Limb (tissue), 2 donors: ENCODE measurements around the gene MAPK8IP3.

Experiments used
- DNase-seq, 2 donors: peaks; one replicate each; pipeline ENCODE4 v3.0.0-alpha.2; 2016; ENCODE audit errors: extremely low spot score in 2 of 2

Gene MAPK8IP3

DNA sequence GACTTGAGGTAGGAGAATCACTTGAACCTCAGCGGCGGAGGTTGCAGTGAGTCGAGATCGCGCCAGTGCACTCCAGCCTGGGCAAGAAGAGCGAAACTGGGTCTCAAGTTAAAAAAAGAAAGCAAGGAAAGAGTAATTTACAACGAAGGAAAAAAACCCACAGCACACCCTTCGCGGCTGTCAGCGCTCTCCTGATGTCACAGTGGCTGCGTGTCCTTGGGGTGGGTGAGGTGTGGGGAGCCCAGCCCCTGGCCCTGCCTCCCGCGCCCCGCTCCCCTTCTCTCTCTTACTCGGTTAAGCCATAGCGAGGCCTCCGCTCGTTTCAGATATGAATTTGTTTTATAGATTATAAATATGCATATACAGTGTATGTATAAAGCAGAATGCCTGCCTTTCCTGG lies 28.7 kb upstream of the MAPK8IP3 start:
- no peak for DNase-seq

DNA sequence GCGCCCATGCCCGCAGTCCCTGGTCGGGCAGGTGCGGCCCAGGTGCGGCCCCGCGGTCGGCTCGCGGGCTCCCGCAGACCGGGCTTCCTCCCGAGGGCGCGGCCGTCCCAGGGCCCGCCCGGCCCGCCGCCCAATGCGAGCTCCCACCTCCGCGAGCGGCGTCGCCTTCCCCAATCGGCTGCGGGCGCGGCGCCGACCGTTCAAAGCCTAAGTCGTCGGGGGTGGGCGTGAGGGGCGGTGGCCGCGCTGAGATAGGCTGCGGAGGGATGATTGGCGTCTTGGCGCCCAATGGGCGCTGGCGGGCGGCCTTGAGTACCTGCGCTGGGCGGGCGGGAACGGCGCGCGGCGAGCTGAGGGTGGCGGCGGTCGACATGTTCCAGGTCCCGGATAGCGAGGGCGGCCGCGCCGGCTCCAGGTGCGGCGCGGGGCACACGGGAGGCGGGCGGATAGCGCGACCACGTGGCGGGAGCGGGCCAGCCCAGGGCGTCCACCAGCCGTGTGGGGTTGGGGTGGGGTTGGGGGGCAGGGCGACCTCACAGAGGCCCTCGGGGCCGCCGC lies 28.0 kb upstream of the MAPK8IP3 start, which contains the start of gene JPT2:
TSS of gene JPT2 (plus strand) at position 338 of the 558 bp plus-strand sequence. CDS start at position 372, 34 bp downstream.
- peak; percentile 95 to 96 for DNase-seq

DNA sequence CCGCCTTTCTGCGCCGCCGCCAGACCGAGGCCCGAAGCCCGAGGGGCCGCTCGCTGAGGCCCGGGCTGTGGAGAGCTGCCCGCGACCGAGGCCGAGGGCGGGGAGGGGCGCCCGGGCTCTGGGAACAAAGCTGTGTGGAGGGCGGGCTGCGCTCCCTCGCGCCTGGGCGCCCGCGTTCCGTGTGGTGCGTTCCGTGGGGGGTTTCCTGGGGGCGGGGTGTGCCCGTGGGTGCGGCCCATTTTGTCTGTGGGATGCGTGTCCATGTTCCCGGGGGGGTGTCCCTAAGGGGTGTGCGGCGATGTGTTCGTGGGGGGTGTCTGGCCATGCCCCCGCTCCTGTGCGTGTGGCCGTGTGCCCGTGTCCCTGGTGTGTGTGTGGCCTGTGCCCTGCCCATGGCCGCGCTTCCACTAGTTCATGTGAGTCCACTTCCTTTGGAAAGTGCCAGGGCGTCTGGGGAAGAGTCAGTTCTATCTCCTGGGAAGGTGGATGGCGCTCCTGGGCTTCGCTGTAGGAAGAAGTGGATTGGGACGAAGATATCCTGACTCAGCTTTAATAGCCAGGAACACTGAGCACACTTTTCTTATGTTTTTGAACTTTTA lies 27.4 kb upstream of the MAPK8IP3 start:
- no peak for DNase-seq

DNA sequence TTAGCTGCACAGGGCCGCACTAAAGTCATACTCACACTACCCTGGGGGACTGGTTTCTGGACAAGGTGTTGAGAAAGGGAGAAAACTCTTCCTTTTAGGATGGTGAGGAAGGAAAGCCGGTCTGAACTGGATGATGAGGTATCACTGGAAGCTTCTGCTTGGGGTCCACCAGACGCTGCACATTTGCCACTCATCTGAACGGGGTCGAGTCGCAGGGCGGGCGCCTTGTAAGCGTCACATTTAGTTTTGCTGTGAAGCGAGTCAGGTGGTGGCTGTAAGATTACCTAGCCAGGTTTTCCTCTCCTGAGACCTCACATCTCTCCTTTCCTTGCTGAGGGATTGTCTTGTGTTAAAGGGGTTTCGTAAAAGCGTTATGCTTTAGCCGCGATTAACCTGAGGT lies 25.6 kb upstream of the MAPK8IP3 start:
- DNase-seq: no peak

DNA sequence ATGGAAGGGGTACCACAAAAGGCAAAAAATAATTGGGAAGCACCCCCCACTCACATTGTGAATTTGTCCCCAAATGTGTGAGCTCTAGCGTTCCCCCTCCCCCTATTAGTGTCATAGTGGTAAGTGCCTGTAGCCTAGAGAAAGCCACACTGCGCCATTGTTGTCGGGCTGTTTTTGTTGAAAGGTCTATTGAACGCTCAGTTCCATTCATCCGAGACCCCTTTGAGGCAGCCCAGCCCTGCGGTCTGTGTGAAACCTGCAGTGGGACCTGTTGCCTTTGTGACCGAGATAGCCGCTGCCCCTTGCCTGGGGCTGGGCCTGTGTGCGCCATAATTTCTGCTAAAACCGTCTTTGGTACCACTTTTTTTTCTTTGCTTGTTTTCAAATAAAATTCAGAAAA lies 25.0 kb upstream of the MAPK8IP3 start:
- DNase-seq: no peak

DNA sequence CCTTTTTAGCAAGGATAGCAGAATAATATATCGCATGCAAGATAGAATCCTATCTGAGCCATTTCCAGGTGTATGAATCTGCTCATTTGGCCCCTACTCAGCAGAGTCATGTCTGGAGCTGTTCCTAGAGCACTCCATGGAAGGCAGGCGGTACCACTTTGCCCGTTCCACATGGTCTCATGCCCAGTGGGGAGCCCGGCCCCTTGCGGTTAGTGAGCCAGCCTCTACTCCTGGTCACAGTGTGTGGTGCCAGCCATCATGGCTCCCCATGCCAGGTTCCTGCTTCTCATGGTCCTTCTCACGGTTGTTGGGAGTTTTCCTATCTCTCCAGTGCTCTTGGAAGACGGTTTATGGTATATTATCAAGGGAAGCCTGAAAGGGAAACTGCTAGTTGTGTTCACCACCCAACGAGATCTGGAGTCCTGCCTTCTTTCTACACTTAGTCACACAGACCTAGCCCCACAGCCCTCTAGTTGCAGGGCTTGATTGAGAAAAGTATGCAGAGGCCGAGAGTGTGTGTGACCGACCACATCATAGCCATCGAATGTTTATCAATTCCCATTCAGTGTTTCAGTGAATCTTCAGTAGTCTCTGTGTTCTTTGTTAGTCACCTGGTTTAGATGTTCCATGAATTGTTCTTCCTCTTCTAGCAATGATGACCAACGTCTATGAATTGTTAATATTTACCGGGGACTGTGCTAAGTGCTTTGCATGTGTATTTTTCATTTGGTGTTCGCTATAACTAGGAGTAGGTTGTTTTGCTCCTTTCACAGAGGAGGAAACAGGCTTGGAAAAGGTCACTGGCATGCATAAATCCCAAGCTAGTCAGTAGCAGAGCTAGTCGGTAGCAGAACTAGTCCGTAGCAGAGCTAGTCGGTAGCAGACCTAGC lies 18.3 kb upstream of the MAPK8IP3 start:
- DNase-seq: no peak

DNA sequence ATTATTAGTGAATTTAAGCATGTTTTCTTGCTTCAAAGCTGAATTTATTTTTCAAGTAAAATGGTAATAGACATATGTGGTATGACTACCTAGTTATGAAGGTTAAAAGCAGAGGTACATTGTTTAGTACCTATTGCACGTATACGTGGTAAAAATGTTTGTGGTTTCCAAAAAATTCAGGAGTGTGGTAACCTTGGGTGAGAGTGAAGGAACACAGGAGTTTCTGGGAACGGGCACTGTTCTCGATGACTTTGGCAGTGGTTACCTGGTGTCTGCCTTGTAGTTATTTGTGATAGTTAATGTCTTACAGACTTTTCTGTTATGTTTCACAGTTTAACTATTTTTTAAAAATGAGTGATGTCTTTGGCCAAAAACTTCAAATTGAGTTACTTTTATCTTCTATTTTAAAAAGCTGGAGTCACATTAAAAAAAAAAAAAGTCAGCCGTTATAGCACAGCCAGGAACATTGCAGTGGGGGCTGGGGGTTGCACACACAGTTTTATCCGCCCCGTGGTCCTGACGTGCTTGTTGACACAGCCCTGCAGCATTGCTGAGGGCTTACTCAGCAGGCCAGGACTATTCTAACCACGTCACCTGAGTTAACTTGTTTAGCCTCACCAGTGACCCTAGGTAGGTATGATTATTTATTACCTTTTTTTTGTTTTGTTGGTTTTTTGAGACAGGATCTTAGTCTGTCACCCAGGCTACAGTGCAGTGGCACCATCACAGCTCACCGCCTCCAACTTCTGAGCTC lies 17.0 kb upstream of the MAPK8IP3 start:
- no peak for DNase-seq

DNA sequence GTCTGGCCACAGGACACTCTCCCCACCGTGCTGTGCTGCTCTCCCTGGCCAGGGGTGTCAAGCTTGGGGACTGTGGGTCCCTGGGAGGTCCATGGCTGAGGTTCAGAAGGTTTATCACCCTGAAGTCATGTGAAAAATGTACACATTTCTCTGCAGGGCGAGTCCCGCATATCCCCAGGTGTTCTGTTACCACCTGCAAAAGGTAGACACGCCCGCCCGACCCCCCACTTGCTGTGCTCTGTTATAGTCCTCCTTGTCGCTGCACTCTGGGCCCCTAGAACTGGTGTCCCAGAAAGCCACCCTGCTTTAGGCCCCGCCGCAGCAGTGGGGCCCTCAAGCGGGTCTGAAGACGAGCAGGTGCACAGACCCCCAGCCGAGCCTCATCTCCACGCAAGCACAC lies 16.1 kb upstream of the MAPK8IP3 start:
- DNase-seq: no peak

DNA sequence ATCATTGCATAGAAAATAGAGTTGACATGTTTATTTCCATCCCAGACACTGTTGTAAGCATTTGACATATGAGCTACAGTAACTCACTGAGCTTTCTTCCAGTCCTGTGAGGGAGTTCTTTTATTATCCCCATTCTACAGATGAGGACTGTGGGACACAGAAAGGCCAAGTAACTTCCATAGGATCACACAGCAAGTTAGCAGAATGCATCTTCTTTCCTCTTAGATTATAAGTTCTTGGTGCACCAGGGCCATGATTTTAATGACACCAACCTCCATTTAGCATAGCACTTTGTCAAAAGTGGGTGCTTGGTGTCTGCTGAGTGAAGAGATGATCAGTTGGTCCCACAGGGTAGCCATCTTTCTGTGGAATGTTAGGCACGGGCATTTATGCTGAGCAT lies 15.2 kb upstream of the MAPK8IP3 start:
- DNase-seq: no peak

DNA sequence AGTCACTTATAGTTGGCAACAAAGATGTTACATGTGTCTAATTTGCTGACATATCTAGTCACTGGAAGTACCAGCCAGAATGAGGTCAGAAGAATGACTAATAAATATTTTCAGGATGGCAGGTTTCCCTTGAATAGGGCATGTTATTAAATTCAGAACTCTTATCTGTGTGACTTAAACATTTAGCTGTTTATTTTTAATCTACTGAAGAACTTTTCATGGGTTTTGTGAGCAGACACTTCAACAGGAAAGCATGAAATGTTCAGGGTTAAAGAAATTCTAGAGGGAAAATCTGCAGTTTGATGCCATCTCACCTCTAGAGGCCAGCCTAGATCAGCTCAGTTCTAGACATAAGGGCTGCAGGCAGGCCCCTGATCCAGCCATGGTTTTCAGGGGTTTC lies 14.7 kb upstream of the MAPK8IP3 start:
- DNase-seq: no peak

DNA sequence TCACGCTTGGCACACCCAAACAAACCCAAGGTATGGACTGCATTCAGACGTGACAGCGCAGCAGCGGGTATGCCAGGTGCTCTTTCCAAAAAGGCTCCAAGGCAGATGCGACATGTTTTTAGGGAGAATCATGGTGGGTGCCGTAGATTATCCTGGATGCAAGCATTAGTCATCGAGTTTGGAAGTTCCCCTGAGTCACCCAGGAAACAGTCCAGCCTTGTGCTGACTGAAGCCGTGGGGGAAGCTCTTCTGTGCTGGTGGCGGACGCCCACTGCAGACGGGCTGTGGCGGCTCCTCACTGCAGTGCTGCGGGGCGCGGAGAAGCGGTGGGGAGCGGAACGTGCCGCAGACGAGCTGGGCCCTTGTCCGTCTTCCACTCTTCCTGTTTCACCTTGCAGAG lies 14.0 kb upstream of the MAPK8IP3 start:
- no peak for DNase-seq

DNA sequence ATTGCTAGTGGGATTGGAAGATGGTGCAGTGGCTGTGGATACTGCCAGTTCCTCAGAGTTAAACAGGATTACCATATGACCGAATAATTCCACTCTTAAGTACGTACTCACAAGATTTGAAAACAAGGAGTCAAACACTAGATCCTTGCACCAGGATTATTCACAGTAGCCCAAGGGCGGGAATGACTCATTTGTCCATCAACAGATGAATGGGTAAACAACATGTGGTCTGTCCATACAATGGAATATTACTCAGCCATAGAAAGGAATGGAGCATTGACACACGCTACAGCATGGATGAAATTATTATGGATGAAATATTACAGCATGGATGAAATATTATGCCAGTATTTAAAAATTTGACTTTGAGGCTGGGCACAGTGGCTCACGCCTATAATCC lies 9.1 kb upstream of the MAPK8IP3 start:
- DNase-seq: no peak

DNA sequence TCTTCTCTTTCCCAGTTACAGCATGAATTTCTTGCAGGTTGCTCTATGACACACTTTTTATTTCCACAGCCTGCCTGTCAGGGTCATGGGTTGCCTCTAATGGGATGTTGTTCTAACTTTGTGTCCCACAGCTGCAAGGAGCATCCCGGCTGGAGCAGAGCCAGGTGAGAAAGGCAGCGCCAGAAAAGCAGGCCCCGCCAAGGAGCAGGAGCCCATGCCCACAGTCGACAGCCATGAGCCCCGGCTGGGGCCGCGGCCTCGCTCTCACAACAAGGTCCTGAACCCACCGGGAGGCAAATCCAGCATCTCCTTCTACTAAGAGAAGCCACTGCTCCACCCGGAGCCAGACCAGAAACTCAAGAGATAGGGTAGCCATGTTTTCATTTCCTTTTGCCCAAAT lies 7.3 kb upstream of the MAPK8IP3 start:
- no peak for DNase-seq

DNA sequence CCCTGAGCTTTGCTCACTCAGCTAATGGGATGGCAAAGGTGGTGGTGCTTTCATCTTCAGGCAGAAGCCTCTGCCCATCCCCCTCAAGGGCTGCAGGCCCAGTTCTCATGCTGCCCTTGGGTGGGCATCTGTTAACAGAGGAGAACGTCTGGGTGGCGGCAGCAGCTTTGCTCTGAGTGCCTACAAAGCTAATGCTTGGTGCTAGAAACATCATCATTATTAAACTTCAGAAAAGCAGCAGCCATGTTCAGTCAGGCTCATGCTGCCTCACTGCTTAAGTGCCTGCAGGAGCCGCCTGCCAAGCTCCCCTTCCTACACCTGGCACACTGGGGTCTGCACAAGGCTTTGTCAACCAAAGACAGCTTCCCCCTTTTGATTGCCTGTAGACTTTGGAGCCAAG lies 5.7 kb upstream of the MAPK8IP3 start:
- no peak for DNase-seq

DNA sequence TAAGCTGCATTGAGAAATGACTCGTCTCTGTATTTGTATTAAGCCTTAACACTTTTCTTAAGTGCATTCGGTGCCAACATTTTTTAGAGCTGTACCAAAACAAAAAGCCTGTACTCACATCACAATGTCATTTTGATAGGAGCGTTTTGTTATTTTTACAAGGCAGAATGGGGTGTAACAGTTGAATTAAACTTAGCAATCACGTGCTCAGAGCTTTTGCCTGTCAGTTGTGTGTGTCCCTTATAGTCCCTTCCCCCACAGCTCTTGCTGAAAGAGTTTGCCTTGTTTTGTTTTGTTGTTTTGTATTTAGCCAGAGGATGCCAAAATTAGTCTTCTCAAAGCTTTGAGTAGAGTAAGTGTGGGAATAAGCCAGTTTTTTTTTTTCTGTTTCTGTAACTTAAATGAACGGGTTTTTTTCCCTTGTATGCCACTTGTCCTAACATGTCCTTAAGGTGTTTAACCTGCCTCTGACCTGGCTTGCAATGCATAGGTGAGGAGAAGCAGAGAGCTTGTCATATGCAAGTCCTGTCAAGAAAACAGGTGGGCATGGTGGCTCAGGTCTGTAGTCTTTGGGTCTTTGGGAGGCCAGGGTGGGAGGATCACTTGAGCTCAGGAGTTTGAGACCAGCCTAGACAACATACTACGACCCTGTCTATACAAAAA lies 4.6 kb upstream of the MAPK8IP3 start:
- no peak for DNase-seq

DNA sequence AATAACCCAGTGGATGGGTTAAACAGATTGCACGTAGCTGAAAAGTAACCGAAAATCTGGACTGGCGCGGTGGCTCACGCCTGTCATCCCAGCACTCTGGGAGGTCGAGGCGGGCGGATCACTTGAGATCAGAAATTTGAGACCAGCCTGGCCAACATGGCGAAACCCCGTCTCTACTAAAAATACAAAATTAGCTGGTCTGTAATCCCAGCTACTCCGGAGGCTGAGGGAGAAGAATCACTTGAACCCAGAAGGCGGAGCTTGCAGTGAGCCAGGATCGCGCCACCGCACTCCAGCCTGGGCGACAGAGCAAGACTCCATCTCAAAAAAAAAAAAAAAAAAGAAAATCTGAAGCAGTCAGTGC lies 689 bp upstream of the MAPK8IP3 start:
- peak in 1 of 2 donors; percentile 42 for DNase-seq

DNA sequence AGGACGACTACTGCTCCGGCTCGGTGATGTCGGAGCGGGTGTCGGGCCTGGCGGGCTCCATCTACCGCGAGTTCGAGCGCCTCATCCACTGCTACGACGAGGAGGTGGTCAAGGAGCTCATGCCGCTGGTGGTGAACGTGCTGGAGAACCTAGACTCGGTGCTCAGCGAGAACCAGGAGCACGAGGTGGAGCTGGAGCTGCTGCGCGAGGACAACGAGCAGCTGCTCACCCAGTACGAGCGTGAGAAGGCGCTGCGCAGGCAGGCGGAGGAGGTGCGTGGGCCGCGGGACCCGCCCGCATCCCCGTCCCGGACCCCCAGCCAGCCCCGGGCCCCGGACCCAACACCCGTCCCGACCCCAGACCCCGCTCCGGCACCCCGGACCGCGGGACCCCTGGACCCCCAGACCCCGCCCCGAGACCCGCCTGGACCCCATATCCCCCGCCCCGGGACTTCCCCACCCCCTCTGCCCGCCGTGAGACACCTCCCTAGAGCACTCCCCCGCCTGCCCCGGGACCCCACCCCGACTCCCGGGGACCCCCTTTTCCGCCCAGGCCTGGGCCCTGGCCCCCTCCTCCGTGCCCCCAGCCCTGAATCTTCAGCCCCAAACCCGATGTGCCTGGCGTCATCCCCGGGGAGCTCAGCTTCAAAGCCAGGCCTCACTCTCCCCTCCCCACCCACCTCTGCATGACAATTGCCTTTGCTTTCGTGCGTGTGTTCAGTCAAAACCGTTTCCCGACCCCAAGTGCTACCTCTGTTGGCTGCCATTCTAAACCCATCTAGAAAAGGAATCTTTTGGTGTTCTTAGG lies 594 bp downstream of the MAPK8IP3 start:
- peak in 1 of 2 donors; percentile 51 for DNase-seq

DNA sequence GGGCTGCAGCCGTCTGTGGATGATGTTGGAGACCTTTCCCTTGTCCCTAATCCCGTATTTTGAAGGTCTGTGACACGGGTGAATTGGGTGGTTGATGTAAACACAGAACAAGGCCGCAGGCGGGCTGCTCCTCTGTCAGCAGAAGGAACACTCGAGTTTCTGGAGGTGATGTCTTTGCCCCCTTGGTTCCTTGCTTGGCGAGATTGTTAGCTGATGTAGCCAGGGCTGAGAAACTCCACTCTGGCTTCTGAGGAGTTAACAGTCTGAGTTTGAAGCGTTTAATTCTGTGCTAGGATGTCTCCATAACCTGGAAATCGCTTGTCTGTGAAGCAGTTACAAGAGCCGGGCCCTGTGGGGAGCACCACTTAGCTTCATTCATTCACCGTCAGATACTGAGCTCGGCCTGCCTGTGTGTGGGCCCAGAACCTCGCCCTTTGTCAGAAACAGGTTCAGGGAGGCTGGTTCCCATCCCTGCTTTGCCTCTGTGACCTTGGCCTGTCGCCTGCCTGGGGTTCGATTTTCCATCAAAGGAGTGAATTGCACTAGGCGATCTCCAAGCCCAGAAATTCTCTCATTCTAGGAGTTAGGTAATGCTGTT lies 1.3 kb downstream of the MAPK8IP3 start:
- no peak for DNase-seq

DNA sequence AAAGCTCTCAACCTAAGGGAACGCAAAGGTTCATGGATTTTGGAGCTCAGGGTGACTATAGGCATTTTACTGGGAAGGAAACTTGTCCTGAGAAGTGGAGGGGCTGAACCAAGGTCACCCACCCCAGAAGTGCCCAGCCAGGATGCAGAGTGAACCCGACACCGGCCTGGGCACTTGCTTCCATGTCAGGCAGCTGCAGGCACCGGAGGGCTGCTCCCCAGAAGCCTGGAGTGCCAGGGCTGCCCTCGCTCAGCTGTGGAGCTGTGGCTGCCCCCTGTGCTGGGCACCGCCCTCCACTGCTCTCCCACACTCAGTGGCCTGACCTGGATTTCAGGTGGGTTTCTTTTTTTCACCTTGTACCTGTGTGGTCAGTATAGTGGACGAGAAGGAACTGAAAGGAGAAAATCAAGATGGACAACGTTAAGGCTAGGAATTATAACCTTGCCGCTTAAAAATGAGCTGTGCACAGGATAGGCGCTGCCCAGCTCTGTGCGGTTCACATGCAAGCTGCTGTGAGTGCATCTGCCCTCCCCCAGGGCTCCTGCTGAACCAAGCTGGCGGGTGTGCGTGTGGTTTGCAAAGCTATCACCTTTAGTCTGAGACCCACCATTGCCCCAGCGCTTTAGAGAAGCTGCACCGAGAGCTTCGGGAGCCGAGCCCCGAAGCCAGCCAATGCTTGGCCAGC lies 2.2 kb downstream of the MAPK8IP3 start:
- DNase-seq: no peak

DNA sequence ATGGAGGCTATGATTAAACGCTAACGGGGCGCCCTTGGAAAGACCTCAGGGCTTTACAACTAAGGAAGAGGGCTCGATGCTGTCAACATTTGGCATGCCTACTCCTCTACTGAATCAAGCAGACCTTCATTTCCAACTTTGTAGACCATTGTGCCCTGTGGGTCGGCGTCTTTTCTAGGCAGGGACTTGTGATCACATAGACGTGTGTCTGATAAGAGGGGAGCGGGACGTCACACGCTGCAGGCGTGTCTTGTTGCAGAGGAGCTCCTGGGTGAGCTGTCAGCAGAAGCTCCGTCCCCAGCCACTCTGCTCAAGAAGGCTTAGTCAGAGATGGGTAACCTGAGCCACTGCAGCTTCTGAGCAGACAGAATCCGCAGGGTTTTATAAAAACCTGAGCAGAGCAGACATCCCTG lies 2.8 kb downstream of the MAPK8IP3 start:
- DNase-seq: no peak
